IMR-90 (cell line): ENCODE results near the gene PDE6H. TPM values are rescaled to one million over a fixed set of nuclear protein-coding genes. Genes with fewer than 3 reads are reported as not detected.

Experiments used
- ATAC-seq: fragments of 200-7000 bp; cut with Tn5 transposase; 2 replicates; pipeline ENCODE4 v1.9.1; 2020; ENCODE audit warnings: low read depth, mild to moderate bottlenecking, moderate library complexity
- BruUV-seq: library from RNA; stranded (reverse); fragments of 400-500 nt; replicated peaks from 2 replicates; lab custom pipeline; 2021; lab: Mats Ljungman, UMichigan
- CTCF ChIA-PET: fragments of 300-600 bp; formaldehyde crosslinking; extraction: SDS; loops from one replicate; lab custom pipeline; 2021; ENCODE audit warnings: antibody characterized with exemption; lab: Yijun Ruan, JAX
- POLR2A ChIA-PET: fragments of 300-600 bp; sonication (Branson Sonifier 250); formaldehyde crosslinking; loops from one replicate; lab custom pipeline; 2022; ENCODE audit warnings: antibody characterized with exemption; ENCODE audit not compliant: unreplicated experiment; lab: Charles Lee
- DNase-seq: peaks from one replicate; pipeline ENCODE4 v3.0.0; 2013
- H2AFZ ChIP-seq: replicated peaks from 2 replicates; pipeline ENCODE3; 2013; ENCODE audit warnings: low read length, mild to moderate bottlenecking; ENCODE audit not compliant: poor library complexity
- H2AK5ac ChIP-seq: 2 replicates; pipeline ENCODE4 v1.6.1; 2013; ENCODE audit warnings: low read depth, low read length, inconsistent platforms
- H2AK9ac ChIP-seq: replicated peaks from 2 replicates; pipeline ENCODE3; 2013; ENCODE audit warnings: mild to moderate bottlenecking, low read depth, low read length, moderate library complexity; ENCODE audit not compliant: poor library complexity
- H2BK120ac ChIP-seq: 2 replicates; pipeline ENCODE4 v1.6.1; 2013; ENCODE audit warnings: low read depth, low read length, inconsistent platforms
- H2BK15ac ChIP-seq: 3 replicates; pipeline ENCODE4 v1.6.1; 2013; ENCODE audit warnings: low read depth, low read length, inconsistent platforms
- H2BK20ac ChIP-seq: 2 replicates; pipeline ENCODE4 v1.6.1; 2013; ENCODE audit warnings: low read depth, mild to moderate bottlenecking, inconsistent platforms, low read length, moderate library complexity
- H2BK5ac ChIP-seq: 2 replicates; pipeline ENCODE4 v1.6.1; 2013; ENCODE audit warnings: mild to moderate bottlenecking, low read depth, low read length, inconsistent platforms; ENCODE audit not compliant: poor library complexity, severe bottlenecking
- H3K14ac ChIP-seq: replicated peaks from 2 replicates; pipeline ENCODE4 v1.6.1; 2013; ENCODE audit warnings: low read depth, low read length, inconsistent platforms
- H3K18ac ChIP-seq: 2 replicates; pipeline ENCODE4 v1.6.1; 2013; ENCODE audit warnings: low read depth, low read length, control low read depth
- H3K23ac ChIP-seq: 2 replicates; pipeline ENCODE4 v1.6.1; 2013; ENCODE audit warnings: low read depth, low read length, inconsistent platforms
- H3K27ac ChIP-seq: 2 replicates; pipeline ENCODE4 v1.5.1; 2013; ENCODE audit warnings: mild to moderate bottlenecking, control low read depth, low read length; ENCODE audit not compliant: insufficient read depth
- H3K27me3 ChIP-seq: 2 replicates; pipeline ENCODE4 v1.6.1; 2013; ENCODE audit warnings: low read length; ENCODE audit not compliant: control insufficient read depth, insufficient read depth
- H3K36me3 ChIP-seq: 2 replicates; pipeline ENCODE4 v1.6.1; 2013; ENCODE audit warnings: low read length, mixed read lengths; ENCODE audit not compliant: control insufficient read depth, insufficient read depth
- H3K4ac ChIP-seq: 2 replicates; pipeline ENCODE4 v1.6.1; 2013; ENCODE audit warnings: low read depth, low read length, inconsistent platforms
- H3K4me1 ChIP-seq: 2 replicates; pipeline ENCODE4 v1.6.1; 2013; ENCODE audit warnings: low read length, mixed read lengths; ENCODE audit not compliant: control insufficient read depth, insufficient read depth
- H3K4me2 ChIP-seq: 2 replicates; pipeline ENCODE4 v1.6.1; 2013; ENCODE audit warnings: low read depth, mild to moderate bottlenecking, control low read depth, low read length, moderate library complexity
- H3K4me3 ChIP-seq: 2 replicates; pipeline ENCODE4 v1.5.1; 2013; ENCODE audit warnings: low read depth, mild to moderate bottlenecking, control low read depth, low read length, moderate library complexity; ENCODE audit not compliant: insufficient read depth
- H3K56ac ChIP-seq: 2 replicates; pipeline ENCODE4 v1.6.1; 2013; ENCODE audit warnings: low read length, inconsistent platforms; ENCODE audit not compliant: insufficient read depth; ENCODE audit errors: extremely low read depth
- H3K79me1 ChIP-seq, 2 experiments: 2 replicates each; pipeline ENCODE4 v1.6.1; 2013; ENCODE audit warnings: low read length in 2 of 2, inconsistent platforms in 1 of 2, low read depth in 1 of 2
- H3K9ac ChIP-seq: 2 replicates; pipeline ENCODE4 v1.6.1; 2013; ENCODE audit warnings: low read depth, low read length, control low read depth
- H3K9me1 ChIP-seq: 2 replicates; pipeline ENCODE4 v1.6.1; 2013; ENCODE audit warnings: low read length, inconsistent platforms; ENCODE audit not compliant: insufficient read depth
- H3K9me3 ChIP-seq: 2 replicates; pipeline ENCODE4 v1.6.1; 2013; ENCODE audit warnings: low read length; ENCODE audit not compliant: control insufficient read depth, insufficient read depth
- H4K20me1 ChIP-seq: 2 replicates; pipeline ENCODE4 v1.6.1; 2013; ENCODE audit warnings: low read length, inconsistent platforms; ENCODE audit not compliant: insufficient read depth
- H4K5ac ChIP-seq: 2 replicates; pipeline ENCODE4 v1.6.1; 2013; ENCODE audit warnings: mild to moderate bottlenecking, low read depth, low read length, control low read depth
- H4K8ac ChIP-seq, 2 experiments: 2 replicates each; pipeline ENCODE4 v1.6.1; 2013; ENCODE audit warnings: low read depth in 2 of 2, low read length in 2 of 2, control low read depth in 1 of 2, inconsistent platforms in 1 of 2
- H4K91ac ChIP-seq: 2 replicates; pipeline ENCODE4 v1.6.1; 2013; ENCODE audit warnings: low read depth, low read length, inconsistent platforms; ENCODE audit not compliant: insufficient read depth
- CHD1 ChIP-seq: IDR thresholded peaks from 2 replicates; pipeline ENCODE4 v1.6.1; 2012; ENCODE audit warnings: low read depth, low read length, improper control_type of control experiment
- CTCF ChIP-seq: conservative IDR thresholded peaks from 2 replicates; pipeline ENCODE4 v1.5.1; 2012; ENCODE audit warnings: mild to moderate bottlenecking, low read depth, low read length, improper control_type of control experiment
- MAZ ChIP-seq: IDR thresholded peaks from 2 replicates; pipeline ENCODE4 v1.6.1; 2012; ENCODE audit warnings: low read depth, mild to moderate bottlenecking, low read length, improper control_type of control experiment, moderate library complexity, borderline replicate concordance
- MXI1 ChIP-seq: IDR thresholded peaks from 2 replicates; pipeline ENCODE4 v1.6.1; 2012; ENCODE audit warnings: low read depth, mild to moderate bottlenecking, low read length, moderate library complexity, borderline replicate concordance
- RCOR1 ChIP-seq: IDR thresholded peaks from 2 replicates; pipeline ENCODE4 v1.6.1; 2012; ENCODE audit warnings: mild to moderate bottlenecking, low read length, improper control_type of control experiment; ENCODE audit not compliant: insufficient replicate concordance
- WGBS, 2 experiments: methylation state at CpG; one replicate each; pipeline versions ENCODE4 v1.1.5 to v1.1.7; 2013; ENCODE audit warnings: missing lambda C conversion rate in 2 of 2; ENCODE audit not compliant: insufficient read length in 1 of 2; ENCODE audit errors: extremely low coverage in 2 of 2; 5-methylcytosine and 5-hydroxymethylcytosine counted together
- dilution Hi-C: fragments of 300-500 bp; cut with HindIII; formaldehyde crosslinking; loops from one replicate; pipeline ENCODE4 v1.14.3; 2018; ENCODE audit warnings: low sequenced_read_pairs; ENCODE audit not compliant: unreplicated experiment
- in situ Hi-C: fragments of 300-500 bp; cut with MboI; formaldehyde crosslinking; loops from 3 replicates; pipeline ENCODE4 v1.14.3; 2019; ENCODE audit warnings: low sequenced_read_pairs, inconsistent platforms, mixed read lengths
- intact Hi-C: fragments of 100-400 bp; cut with micrococcal nuclease; formaldehyde crosslinking; loops from 2 replicates; pipeline ENCODE4 v1.10.0; 2022
- polyA plus RNA-seq, 3 experiments: library from polyadenylated mRNA; depleted of rRNA; stranded (reverse); fragments of >200 nt; gene quantifications; 2 replicates each; pipeline ENCODE4 v1.2.3, GENCODE V29; 2012; ENCODE audit warnings: low replicate concordance in 1 of 3
- total RNA-seq: library from RNA; depleted of rRNA; stranded (reverse); fragments of >200 nt; gene quantifications from 2 replicates; pipeline ENCODE4 v1.2.3, GENCODE V29; 2012

PDE6H gene
- total and polyA plus RNA-seq, 2 of the 4 experiments (the other 2 are of a cell fraction): not detected

DNA sequence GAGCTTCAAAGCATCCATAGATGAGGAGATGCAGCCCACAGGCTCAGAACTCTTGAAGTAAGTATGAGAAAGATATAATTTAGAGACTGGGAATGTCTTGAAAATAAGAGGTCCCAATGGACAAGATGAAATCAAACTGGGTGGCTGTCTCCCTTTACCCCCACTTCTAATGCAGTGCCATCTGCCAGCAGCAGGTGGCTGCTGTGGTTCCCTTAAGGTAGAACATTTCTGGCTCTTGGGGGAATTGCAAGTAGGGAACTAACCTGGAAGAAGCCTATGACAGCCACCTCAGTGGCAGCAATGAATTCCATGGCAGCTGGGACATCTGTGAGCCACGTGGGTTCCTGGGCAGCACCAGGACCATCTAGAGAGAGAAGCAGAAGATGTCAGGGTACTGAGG lies 35.2 kb upstream of the PDE6H start:
- Histone ChIP-seq H3K4me3 (no peak overlapping the region), H3K18ac (no peak overlapping the region), H2BK5ac (no peak overlapping the region), H2BK120ac (no peak overlapping the region), H3K27me3 (no peaks in the 10 kb centered on the region), H3K9me3 (no peaks in the 10 kb centered on the region), H4K20me1 (no peaks in the 10 kb centered on the region), H2BK20ac (no peak overlapping the region), H4K8ac (no peak overlapping the region), H4K91ac (no peak overlapping the region), H3K4me1 (peaks cover 2% of the 10 kb centered on the region; the same call in 1 of the 2 replicates), H3K56ac (no peak overlapping the region), H3K27ac (no peak overlapping the region), H3K9ac (no peak overlapping the region), H2BK15ac (no peak overlapping the region), H3K79me1 (no peaks in the 10 kb centered on the region), H3K36me3 (no peaks in the 10 kb centered on the region), H3K23ac (no peak overlapping the region), H3K4ac (no peak overlapping the region), H3K4me2 (no peak overlapping the region), H3K9me1 (no peaks in the 10 kb centered on the region), H4K5ac (no peak overlapping the region), H2AFZ (no peak overlapping the region), H2AK9ac (no peak overlapping the region), H2AK5ac (no peak overlapping the region), H3K14ac (no peak overlapping the region)
- dilution Hi-C loops: no loop called here
- TF ChIP-seq MXI1: no peak
- no peak for TF ChIP-seq RCOR1
- no peak for TF ChIP-seq CHD1
- TF ChIP-seq MAZ: no peak
- TF ChIP-seq CTCF: 0 out of 2 replicates have a peak, but pooled peaks have one; percentile 8
- CTCF ChIA-PET: interaction anchor here (0.5 to 0.6 kb wide), 2 partner anchors 632 to 808 kb away, joined by 3 to 12 read pairs; no protein-coding TSS in a partner anchor
- POLR2A ChIA-PET: no interaction called here
- in situ Hi-C loops: no loop called here
- no TSS peak for BruUV-seq
- WGBS, 2 experiments: no CpG with 5 or more reads among the region's 1 CpG
- intact Hi-C loops: no loop called here
- DNase-seq (no peak), ATAC-seq (no peak)
